DMS53 (cell line): ENCODE data around the gene COBLL1.

Experiments used
- DNase-seq: peaks from one replicate; lab custom pipeline; 2025; lab: John Stamatoyannopoulos, UW

The COBLL1 gene

GRCh38 chr2:164681009-164681408 lies 160.6 kb downstream of the COBLL1 start:
- DNase-seq: no peak

- DNase-seq: no peak
Measured at GRCh38 chr2:164678631-164679149, 162.9 kb downstream of the COBLL1 start.

- DNase-seq: no peak
Measured at GRCh38 chr2:164677733-164678132, 163.9 kb downstream of the COBLL1 start.

- no peak for DNase-seq
Measured at GRCh38 chr2:164677271-164677670, 164.4 kb downstream of the COBLL1 start.

GRCh38 chr2:164675687-164676086 lies 165.9 kb downstream of the COBLL1 start:
- peak; percentile 12 for DNase-seq

- DNase-seq: peak; percentile 55
Measured at GRCh38 chr2:164675027-164675426, 166.6 kb downstream of the COBLL1 start.

GRCh38 chr2:164671664-164672396 lies 169.8 kb downstream of the COBLL1 start:
- no peak for DNase-seq

- DNase-seq: no peak
Measured at GRCh38 chr2:164669291-164669690, 172.3 kb downstream of the COBLL1 start.

- no peak for DNase-seq
Measured at GRCh38 chr2:164667566-164667965, 174.1 kb downstream of the COBLL1 start.

- DNase-seq: peak; percentile 35
Measured at GRCh38 chr2:164664070-164664469, 177.6 kb downstream of the COBLL1 start.

GRCh38 chr2:164662868-164663631 lies 178.6 kb downstream of the COBLL1 start:
- DNase-seq: no peak

- no peak for DNase-seq
Measured at GRCh38 chr2:164662066-164662465, 179.6 kb downstream of the COBLL1 start.

GRCh38 chr2:164661349-164661748 lies 180.3 kb downstream of the COBLL1 start:
- DNase-seq: no peak

GRCh38 chr2:164657129-164657528 lies 184.5 kb downstream of the COBLL1 start:
- no peak for DNase-seq

- peak; percentile 26 for DNase-seq
Measured at GRCh38 chr2:164655750-164656149, 185.9 kb downstream of the COBLL1 start.

GRCh38 chr2:164655336-164655735 lies 186.3 kb downstream of the COBLL1 start:
- no peak for DNase-seq

GRCh38 chr2:164651361-164651760 lies 190.3 kb downstream of the COBLL1 start:
- no peak for DNase-seq

- no peak for DNase-seq
Measured at GRCh38 chr2:164644036-164644700, 197.5 kb downstream of the COBLL1 start.

- DNase-seq: no peak
Measured at GRCh38 chr2:164642946-164643555, 198.6 kb downstream of the COBLL1 start.

GRCh38 chr2:164642268-164642667 lies 199.4 kb downstream of the COBLL1 start:
- DNase-seq: no peak
